Fibroblast of lung (primary cell): ENCODE results near the gene CAPS. TPM values are rescaled to one million over a fixed set of nuclear protein-coding genes. Genes with fewer than 3 reads are reported as not detected.
"Not testable (repeated sequence)": the region's sequence is repeated elsewhere in the genome, so short reads cannot be mapped to it uniquely, and the experiment has no call there.

Experiments
- DNase-seq, 2 donors: peaks; one replicate each; pipeline versions ENCODE4 v3.0.0 to v3.0.0-alpha.2; 2010; ENCODE audit warnings: low read depth in 2 of 2
- H2AFZ ChIP-seq: 2 replicates; pipeline ENCODE4 v1.5.1; 2012; ENCODE audit warnings: low read length, control low read depth, inconsistent platforms
- H3K27ac ChIP-seq: 2 replicates; pipeline ENCODE4 v1.5.1; 2011; ENCODE audit warnings: low read length, control low read depth; ENCODE audit not compliant: insufficient read depth
- H3K27me3 ChIP-seq: 2 replicates; pipeline ENCODE4 v1.5.1; 2011; ENCODE audit warnings: mild to moderate bottlenecking, low read length; ENCODE audit not compliant: control insufficient read depth, insufficient read depth
- H3K36me3 ChIP-seq: 2 replicates; pipeline ENCODE4 v1.5.1; 2011; ENCODE audit warnings: low read length; ENCODE audit not compliant: control insufficient read depth, insufficient read depth
- H3K4me1 ChIP-seq: 2 replicates; pipeline ENCODE4 v1.5.1; 2011; ENCODE audit warnings: low read length; ENCODE audit not compliant: control insufficient read depth, insufficient read depth; ENCODE audit errors: extremely low read depth
- H3K4me2 ChIP-seq: 2 replicates; pipeline ENCODE4 v1.5.1; 2011; ENCODE audit warnings: low read length, control low read depth; ENCODE audit not compliant: insufficient read depth; ENCODE audit errors: extremely low read depth
- H3K4me3 ChIP-seq, 4 experiments: fragments of 200-600 bp in 1 of 4; sonication (generic) in 1 of 4; replicated peaks in 1 of 4; 2 replicates each; pipeline ENCODE4 v1.5.1; 2011 to 2016; ENCODE audit warnings: low read length in 4 of 4, low read depth in 3 of 4, mild to moderate bottlenecking in 3 of 4, control low read depth in 2 of 4, inconsistent platforms in 1 of 4, mixed read lengths in 1 of 4; ENCODE audit not compliant: insufficient read depth in 1 of 4; ENCODE audit errors: control extremely low read depth in 1 of 4
- H3K79me2 ChIP-seq: 2 replicates; pipeline ENCODE4 v1.5.1; 2012; ENCODE audit warnings: mild to moderate bottlenecking, low read length, inconsistent platforms; ENCODE audit not compliant: control insufficient read depth, insufficient read depth
- H3K9ac ChIP-seq: 2 replicates; pipeline ENCODE4 v1.5.1; 2011; ENCODE audit warnings: mild to moderate bottlenecking, low read length, control low read depth; ENCODE audit not compliant: insufficient read depth
- H3K9me3 ChIP-seq: 2 replicates; pipeline ENCODE4 v1.5.1; 2012; ENCODE audit warnings: low read depth, low read length; ENCODE audit not compliant: control insufficient read depth, insufficient read depth
- H4K20me1 ChIP-seq: 2 replicates; pipeline ENCODE4 v1.5.1; 2011; ENCODE audit warnings: low read length; ENCODE audit not compliant: control insufficient read depth, insufficient read depth; ENCODE audit errors: extremely low read depth
- CTCF ChIP-seq, 2 donors: IDR thresholded peaks in 1 of 2; conservative IDR thresholded peaks in 1 of 2; 1 replicate in 1 of 2; 2 replicates in 1 of 2; pipeline ENCODE4 v1.5.1; 2011 to 2012; ENCODE audit warnings: low read length in 2 of 2, control low read depth in 1 of 2, inconsistent platforms in 1 of 2, low read depth in 1 of 2, mild to moderate bottlenecking in 1 of 2
- EZH2 ChIP-seq: IDR thresholded peaks from 2 replicates; pipeline ENCODE4 v1.5.1; 2012; ENCODE audit warnings: low read length, control low read depth, mild to moderate bottlenecking; ENCODE audit errors: missing control alignments
- polyA plus RNA-seq, 2 donors: library from polyadenylated mRNA; depleted of rRNA in 1 of 2; stranded (reverse) in 1 of 2; unstranded in 1 of 2; fragments of >200 nt; gene quantifications; 2 replicates each; pipeline ENCODE4 v1.2.1, GENCODE V29; 2011 to 2012; ENCODE audit warnings: missing spikeins in 1 of 2
- total RNA-seq: library from RNA; depleted of rRNA; stranded (reverse); fragments of >200 nt; gene quantifications from 2 replicates; pipeline ENCODE4 v1.2.1, GENCODE V29; 2014

CAPS gene
- total and polyA plus RNA-seq, 2 donors (not counting 1 experiment from before 2014, with no cell fraction given): 1.6 to 7.3 TPM

- Histone ChIP-seq H3K27me3 (no peaks in the 10 kb centered on the region), H3K9ac (no peak overlapping the region), H3K79me2 (peaks cover 89% of the 10 kb centered on the region), H4K20me1 (peaks cover 1% of the 10 kb centered on the region), H2AFZ (no peak overlapping the region), H3K4me3 (no peak overlapping the region), H3K4me1 (peaks cover 25% of the 10 kb centered on the region), H3K4me2 (no peak overlapping the region), H3K27ac (no peak overlapping the region), H3K36me3 (peaks cover 1% of the 10 kb centered on the region), H3K9me3 (no peaks in the 10 kb centered on the region)
- DNase-seq: no peak
- TF ChIP-seq EZH2 (no peak), CTCF (conservative IDR thresholded peaks at IDR 0.05 in 1 of 2, IDR thresholded peaks at IDR 0.05 in 1 of 2; ENCODE audit: low read depth in 1 of 2, low read length in 2 of 2) (no peak)
Measured at GRCh38 chr19:5960005-5961001, 46.2 kb downstream of the CAPS start.

GRCh38 chr19:5961641-5961968 is 47.6 kb downstream of the CAPS start:
- H3K27me3 ChIP-seq, H3K36me3 ChIP-seq, H3K4me3 ChIP-seq, DNase-seq, H3K9me3 ChIP-seq, H4K20me1 ChIP-seq, H2AFZ ChIP-seq: not testable (repeated sequence)
- peak overlapping the region; percentile 49 for H3K27ac ChIP-seq
- H3K4me1 ChIP-seq: peaks cover 37% of the 10 kb centered on the region
- peak overlapping the region; percentile 48 for H3K9ac ChIP-seq
- H3K79me2 ChIP-seq: peaks cover 93% of the 10 kb centered on the region
- H3K4me2 ChIP-seq: peak overlapping the region; percentile 17

- Histone ChIP-seq H3K27ac (peak overlapping the region; percentile 49), H3K4me2 (peak overlapping the region; percentile 17), H3K36me3 (peaks cover 1% of the 10 kb centered on the region), H3K27me3 (no peaks in the 10 kb centered on the region), H4K20me1 (peaks cover 1% of the 10 kb centered on the region), H3K79me2 (peaks cover 91% of the 10 kb centered on the region), H3K4me3 (no peak overlapping the region), H3K4me1 (peaks cover 44% of the 10 kb centered on the region), H2AFZ (no peak overlapping the region), H3K9ac (peak overlapping the region; percentile 48), H3K9me3 (no peaks in the 10 kb centered on the region)
- TF ChIP-seq CTCF (conservative IDR thresholded peaks at IDR 0.05 in 1 of 2, IDR thresholded peaks at IDR 0.05 in 1 of 2; ENCODE audit: low read depth in 1 of 2, low read length in 2 of 2) (no peak), EZH2 (no peak)
- DNase-seq: peak; percentile 23 to 69
Measured at GRCh38 chr19:5961969-5962945, 48.2 kb downstream of the CAPS start.

GRCh38 chr19:5963259-5963658 is 49.2 kb downstream of the CAPS start:
- H3K9me3 ChIP-seq, H3K36me3 ChIP-seq, H3K4me2 ChIP-seq, H2AFZ ChIP-seq, DNase-seq, H3K9ac ChIP-seq, H4K20me1 ChIP-seq, H3K4me3 ChIP-seq, H3K27me3 ChIP-seq, H3K27ac ChIP-seq: not testable (repeated sequence)
- Histone ChIP-seq H3K79me2 (peaks cover 90% of the 10 kb centered on the region), H3K4me1 (peaks cover 53% of the 10 kb centered on the region)
